T-helper 1 cell (primary cell): ENCODE results near the gene PROK2.
A peak's percentile ranks its signal among the peaks of the same experiment; 100 is the strongest.

Source experiments
- DNase-seq, 5 donors: peaks; one replicate each; pipeline ENCODE4 v3.0.0-alpha.2; 2012 to 2020
- total RNA-seq, 4 donors: gene quantifications; one replicate each; lab custom pipeline; 2026; lab: John Stamatoyannopoulos, UW

Gene PROK2, protein sequence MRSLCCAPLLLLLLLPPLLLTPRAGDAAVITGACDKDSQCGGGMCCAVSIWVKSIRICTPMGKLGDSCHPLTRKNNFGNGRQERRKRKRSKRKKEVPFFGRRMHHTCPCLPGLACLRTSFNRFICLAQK
- total RNA-seq: 0 to 0.76 (median 0.27) reads per million in 4 donors

- DNase-seq: peak in 3 of 5 donors; percentile 6 to 40 (median 10)
These were observed at the start of gene PROK2 for GRCh38 chr3:71784914-71785531. Gene PROK2 (minus strand): TSS chr3:71785148. CDS start chr3:71785052, 96 bp downstream.

DNA sequence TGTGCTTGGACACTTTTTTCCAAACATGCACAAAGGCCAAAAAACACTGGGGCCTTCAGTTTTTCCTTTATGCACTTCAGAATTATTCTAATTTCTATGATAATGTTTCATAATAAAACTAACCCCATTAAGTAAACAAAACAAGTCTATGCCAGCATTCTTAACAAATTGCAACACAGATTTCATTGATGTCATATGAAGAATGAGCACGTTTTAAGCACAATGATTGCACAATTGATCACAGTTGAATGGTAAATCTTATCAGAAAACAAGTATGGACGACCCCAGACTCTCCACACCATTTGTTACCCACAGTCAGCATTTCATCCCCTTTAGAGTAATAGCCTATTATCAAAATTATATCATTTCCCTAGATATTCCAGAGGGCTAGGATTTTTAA lies 46.7 kb upstream of the PROK2 start:
- DNase-seq: no peak

GRCh38 chr3:71825551-71826283 lies 40.8 kb upstream of the PROK2 start:
- DNase-seq: no peak

GRCh38 chr3:71821116-71821515 lies 36.2 kb upstream of the PROK2 start:
- no peak for DNase-seq

DNA sequence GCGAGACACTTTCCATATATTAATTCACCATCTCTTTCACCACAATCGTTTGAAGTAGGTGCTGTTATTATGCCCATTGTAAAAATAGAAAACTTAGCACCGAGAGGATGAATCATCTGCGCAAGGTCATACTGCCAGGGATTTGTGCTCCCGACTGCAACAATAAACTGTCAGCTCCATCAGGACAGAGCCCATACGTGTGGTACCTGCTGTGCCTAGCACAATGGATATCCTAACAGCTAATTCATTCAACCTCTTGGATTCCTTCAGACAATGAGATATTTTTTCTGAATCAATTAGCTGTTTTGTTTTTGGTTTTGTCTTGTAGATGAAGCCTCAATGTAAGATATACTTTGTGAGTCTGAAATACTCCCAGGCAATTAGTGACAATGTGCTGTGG lies 32.3 kb upstream of the PROK2 start:
- no peak for DNase-seq

DNA sequence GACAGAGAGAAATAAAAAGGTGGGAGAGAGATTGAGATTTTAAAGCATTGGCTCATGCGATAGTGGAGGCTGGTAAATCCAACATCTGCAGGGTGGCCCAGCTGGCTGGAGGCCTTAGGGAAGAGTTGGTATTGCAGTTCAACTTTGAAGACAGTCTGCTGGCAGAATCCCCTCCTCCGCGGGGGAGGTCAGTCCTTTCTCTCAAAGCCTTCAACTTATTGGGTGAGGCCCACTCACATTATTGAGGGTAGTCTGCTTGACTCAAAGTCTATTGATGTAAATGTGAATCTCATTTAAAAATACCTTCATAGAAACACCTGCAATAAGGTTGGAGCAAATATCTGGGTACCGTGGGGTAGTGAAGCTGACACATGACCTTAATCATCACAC lies 31.8 kb upstream of the PROK2 start:
- no peak for DNase-seq

GRCh38 chr3:71815340-71816067 lies 30.6 kb upstream of the PROK2 start:
- no peak for DNase-seq

DNA sequence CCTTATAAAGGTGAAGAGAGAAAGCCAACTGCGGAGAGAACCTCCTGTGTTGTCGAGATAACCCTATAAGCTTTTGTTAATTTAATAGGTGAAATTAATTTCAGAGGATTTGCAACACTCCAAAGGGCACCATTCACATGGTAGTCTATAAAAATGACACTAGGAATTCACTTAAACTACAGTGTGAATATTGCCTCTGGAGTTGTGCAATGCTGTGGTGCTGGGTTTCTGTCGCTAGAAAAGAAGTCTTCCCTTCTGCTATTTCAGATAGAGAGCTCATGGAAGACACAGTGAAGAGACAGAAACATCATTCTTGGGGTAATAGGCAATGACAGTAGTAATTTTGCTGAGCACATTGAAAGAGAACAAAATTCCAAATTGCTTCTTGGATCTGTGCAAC lies 28.8 kb upstream of the PROK2 start:
- no peak for DNase-seq

- DNase-seq: no peak
These were observed 28.1 kb upstream of the PROK2 start for GRCh38 chr3:71813073-71813472.

- DNase-seq: no peak
These were observed 25.1 kb upstream of the PROK2 start for GRCh38 chr3:71810056-71810455.

DNA sequence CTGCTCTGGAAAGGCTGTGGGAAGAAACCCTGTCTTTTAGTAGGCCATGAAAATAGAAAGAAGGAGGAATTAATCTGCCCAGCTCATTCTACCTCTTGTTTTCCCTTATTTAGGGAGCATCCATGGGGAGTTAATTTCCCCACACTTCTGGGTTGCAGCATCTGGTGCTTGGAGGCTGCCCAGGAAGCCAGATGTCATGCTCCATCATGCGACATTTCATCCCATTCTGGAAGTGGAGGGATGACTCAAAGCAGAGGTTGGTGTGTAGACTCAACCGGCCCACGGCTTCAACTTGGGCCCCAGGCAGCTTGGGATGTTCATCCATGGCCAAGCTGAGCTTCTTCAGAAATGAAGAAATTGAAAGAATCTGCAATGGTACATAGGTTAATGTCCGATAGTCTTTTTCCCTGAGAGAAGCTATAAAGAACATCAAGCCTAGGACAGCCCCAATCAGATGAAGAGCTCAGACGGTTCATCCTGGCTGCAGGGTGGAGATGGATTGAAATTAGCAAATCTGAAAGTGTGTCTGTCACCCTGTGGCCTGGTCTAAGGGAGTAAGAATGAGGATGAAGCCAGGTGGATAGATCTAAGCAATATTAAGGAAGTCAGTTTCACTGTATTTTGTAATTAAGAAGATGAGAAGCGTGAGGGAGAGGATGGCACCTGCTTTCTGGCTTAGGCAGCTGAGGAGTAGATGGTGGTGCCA lies 24.5 kb upstream of the PROK2 start:
- no peak for DNase-seq

DNA sequence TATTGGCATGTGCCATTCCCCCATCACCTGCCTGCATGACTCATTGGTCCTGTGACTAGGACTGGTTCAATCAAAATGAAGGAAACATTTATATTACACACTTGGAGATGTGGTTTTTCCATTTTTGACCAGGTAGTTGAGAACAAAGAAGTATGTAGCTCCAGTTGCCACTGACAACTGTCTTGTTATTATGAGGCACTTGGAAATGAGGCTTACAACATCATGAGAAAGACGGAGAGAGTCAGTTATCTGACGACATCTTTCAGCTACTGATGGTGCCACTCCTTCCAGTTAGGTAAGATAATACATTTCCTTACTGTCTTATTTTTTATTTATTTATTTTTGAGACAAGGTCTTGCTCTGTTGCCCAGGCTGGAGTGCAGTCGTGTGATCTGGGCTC lies 21.8 kb upstream of the PROK2 start:
- DNase-seq: no peak

- DNase-seq: no peak
These were observed 20.7 kb upstream of the PROK2 start for GRCh38 chr3:71805691-71806090.

DNA sequence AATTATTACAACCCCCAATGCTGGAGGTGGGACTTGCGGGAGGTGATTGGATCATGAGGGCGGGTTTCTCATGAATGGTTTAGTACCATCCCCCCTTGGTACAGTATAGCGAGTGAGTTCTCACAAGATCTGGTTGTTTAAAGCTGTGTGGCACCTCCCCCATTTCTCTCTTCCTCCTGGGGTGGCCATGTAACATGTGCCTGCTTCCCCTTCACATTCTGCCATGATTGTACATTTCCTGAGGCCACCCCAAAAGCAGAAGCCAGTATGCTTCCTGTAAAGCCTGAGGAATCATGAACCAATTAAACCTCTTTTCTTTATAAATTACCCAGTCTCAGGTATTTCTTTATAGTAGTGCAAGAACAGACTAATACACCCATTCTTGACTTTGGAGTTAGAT lies 20.3 kb upstream of the PROK2 start:
- no peak for DNase-seq

GRCh38 chr3:71803248-71803647 lies 18.3 kb upstream of the PROK2 start:
- DNase-seq: no peak

DNA sequence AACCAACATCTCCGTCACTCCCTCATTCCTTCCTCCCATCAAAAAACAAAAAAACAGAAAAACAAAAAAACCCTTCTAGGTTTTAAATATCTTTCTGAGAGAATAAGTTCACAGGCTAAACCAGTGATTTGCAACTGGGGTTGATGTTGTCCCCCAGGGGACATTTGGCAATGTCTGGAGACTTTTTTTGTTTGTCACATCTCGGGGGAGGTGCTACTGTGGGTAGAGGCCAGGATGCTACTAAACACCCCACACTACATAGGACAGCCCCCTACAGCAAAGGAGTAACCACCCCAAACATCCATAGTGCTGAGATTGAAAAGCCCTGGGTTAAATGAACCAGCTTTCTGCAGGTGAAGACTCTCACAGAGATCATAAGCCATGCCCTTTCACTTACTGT lies 17.0 kb upstream of the PROK2 start:
- no peak for DNase-seq

DNA sequence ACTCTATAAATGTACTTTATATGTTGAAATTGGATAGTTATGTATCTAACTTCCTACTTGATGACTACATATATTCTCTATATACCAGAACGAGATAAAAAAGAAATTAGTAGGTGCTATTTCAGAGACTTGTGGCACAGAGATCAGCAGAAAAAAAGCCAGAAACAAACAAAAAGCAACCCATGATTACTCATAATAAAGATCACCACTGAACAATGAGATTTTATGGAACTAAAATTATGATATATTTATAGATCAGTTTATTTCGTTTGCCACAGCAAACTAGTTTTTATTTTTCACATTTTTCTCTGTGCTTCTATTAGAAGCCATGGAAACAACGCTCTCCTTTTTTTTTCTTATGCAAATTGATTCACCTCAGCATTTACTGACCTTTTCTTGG lies 15.1 kb upstream of the PROK2 start:
- no peak for DNase-seq

- DNase-seq: no peak
These were observed 12.5 kb upstream of the PROK2 start for GRCh38 chr3:71797455-71797854.

DNA sequence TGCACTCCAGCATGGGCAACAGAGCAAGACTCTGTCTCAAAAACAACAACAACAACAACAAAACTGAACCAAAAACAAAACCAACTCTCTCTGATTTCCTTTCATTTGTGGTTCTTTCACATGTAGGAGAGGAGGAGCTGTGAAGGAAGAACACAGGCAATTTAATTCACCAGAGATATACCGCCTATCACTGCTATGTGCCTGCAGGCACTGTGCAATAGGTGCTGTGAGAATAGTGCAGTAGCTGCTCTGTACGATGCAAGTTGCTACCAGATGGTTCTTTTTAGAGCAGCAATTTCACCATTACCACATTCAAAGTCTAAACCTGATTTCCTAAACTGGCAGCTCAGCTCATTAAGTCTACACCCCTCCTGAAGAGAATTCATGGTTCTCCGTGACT lies 11.3 kb upstream of the PROK2 start:
- no peak for DNase-seq

GRCh38 chr3:71791634-71792033 lies 6.7 kb upstream of the PROK2 start:
- DNase-seq: no peak

DNA sequence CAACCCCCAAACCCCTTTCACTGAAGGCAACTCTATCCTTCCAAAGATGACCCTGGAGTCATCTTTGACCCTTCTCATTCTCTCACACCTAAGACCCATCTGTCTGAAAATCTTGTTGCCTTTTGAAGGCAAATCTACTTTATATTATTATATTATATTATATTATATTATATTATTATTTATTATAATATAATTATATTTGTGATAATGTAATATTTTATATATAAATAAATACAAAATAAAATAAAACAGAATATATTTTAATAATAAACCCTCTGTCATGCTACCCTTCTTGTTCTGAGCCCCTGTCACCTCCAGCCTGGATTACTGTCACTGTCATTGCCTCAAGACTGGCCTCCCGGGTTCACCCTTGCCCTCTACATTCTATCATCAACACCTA lies 5.0 kb upstream of the PROK2 start:
- no peak for DNase-seq

GRCh38 chr3:71787851-71788405 lies 3.0 kb upstream of the PROK2 start:
- DNase-seq: no peak

DNA sequence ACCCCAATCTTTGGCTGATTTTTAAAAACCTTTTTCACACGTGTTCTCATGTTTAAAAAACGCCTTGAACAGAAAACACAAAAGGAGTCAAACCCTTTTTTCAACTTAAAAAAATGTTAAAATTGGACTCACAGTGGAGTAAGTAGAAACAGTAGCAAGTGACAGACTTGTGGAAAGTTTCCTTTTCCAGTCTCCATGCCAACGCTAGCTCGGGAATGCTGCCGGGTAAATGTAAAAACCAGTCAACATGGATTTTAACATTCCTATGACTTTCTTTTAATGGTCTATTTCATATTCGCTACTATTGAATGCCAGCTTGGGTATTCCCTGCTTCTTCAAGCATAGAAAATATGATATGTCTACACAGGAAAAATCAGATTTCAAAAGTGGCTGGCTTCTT lies 1.6 kb upstream of the PROK2 start:
- DNase-seq: no peak
